GM10248 (cell line): ENCODE data around the gene NLK.
"Not testable (repeated sequence)": the region's sequence is repeated elsewhere in the genome, so short reads cannot be mapped to it uniquely, and the experiment has no call there.

Source experiments
- CTCF ChIA-PET: fragments of 300-600 bp; sonication (Branson Sonifier 250); formaldehyde crosslinking; extraction: SDS; loops from one replicate; lab custom pipeline; 2021; ENCODE audit warnings: antibody characterized with exemption; lab: Yijun Ruan, JAX
- POLR2A ChIA-PET: fragments of 350-650 bp; sonication (Branson Sonifier 250); formaldehyde crosslinking; extraction: SDS; loops from one replicate; lab custom pipeline; 2020; ENCODE audit warnings: antibody characterized with exemption; lab: Yijun Ruan, JAX
- DNase-seq: peaks from one replicate; pipeline ENCODE4 v3.0.0; 2012; ENCODE audit errors: extremely low spot score
- TF ChIP-seq, protein P1 (sequence below): IDR thresholded peaks from 2 replicates; pipeline ENCODE4 v1.5.1; 2012; ENCODE audit warnings: mild to moderate bottlenecking, low read depth; ENCODE audit errors: extremely low read depth, missing control alignments, control extremely low read depth

The NLK gene

GRCh38 chr17:28232966-28233870 lies 190.7 kb downstream of the NLK start:
- DNase-seq, POLR2A ChIA-PET: not testable (repeated sequence)
- CTCF ChIA-PET: interaction anchor here (0.7 to 9.5 kb wide), 13 partner anchors 8 to 184 kb away, joined by 3 to 66 read pairs (median 3); partner anchors contain the start of gene TNFAIP1
- TF ChIP-seq, protein P1, sequence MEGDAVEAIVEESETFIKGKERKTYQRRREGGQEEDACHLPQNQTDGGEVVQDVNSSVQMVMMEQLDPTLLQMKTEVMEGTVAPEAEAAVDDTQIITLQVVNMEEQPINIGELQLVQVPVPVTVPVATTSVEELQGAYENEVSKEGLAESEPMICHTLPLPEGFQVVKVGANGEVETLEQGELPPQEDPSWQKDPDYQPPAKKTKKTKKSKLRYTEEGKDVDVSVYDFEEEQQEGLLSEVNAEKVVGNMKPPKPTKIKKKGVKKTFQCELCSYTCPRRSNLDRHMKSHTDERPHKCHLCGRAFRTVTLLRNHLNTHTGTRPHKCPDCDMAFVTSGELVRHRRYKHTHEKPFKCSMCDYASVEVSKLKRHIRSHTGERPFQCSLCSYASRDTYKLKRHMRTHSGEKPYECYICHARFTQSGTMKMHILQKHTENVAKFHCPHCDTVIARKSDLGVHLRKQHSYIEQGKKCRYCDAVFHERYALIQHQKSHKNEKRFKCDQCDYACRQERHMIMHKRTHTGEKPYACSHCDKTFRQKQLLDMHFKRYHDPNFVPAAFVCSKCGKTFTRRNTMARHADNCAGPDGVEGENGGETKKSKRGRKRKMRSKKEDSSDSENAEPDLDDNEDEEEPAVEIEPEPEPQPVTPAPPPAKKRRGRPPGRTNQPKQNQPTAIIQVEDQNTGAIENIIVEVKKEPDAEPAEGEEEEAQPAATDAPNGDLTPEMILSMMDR: peak; percentile 39

DNA sequence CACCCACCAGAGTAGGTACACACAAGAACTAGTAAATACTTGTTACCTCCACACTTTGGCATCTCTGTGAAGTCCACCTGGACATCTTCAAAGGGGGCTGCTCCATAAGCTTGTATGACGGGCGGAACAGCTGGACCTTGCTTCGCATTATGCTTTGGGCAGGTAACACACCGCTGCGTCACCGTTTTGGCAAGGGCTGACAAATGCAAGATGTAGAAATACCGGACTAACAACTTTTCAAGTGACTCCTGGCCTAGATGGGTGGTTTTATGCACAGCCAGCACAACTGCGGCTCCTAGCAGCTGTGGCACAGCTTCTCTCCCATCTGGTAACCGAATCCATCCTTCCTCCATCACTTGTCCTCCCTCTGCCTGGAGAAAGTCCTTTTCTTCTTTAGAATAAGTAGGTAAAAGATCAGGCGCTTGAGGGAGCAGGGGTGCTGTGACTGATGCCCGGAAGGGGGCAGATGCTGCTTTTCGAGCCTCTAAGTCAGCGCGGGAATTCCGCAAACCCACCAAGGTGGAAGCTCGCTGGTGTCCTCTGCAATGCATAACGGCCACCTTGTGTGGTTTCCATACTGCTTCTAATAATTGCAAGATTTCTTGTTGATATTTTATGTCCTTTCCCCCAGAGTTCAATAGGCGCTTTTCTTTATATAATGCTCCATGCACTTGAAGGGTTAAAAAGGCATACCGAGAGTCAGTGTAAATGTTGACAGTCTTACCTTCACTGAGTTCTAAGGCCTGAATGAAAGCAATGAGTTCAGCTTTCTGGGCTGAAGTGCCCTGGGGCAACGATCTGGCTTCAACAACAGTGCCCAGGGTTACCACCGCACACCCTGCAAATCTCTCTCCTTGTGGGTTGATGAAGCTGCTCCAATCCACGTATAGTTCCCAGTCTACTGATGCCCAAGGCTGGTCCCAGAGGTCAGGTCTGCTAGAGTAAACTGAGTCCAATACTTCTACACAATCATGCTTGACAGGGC lies 191.7 kb downstream of the NLK start:
- POLR2A ChIA-PET, DNase-seq: not testable (repeated sequence)
- CTCF ChIA-PET: interaction anchor here (0.7 to 9.5 kb wide), 11 partner anchors 8 to 183 kb away, joined by 3 to 66 read pairs (median 3); no protein-coding TSS in a partner anchor

DNA sequence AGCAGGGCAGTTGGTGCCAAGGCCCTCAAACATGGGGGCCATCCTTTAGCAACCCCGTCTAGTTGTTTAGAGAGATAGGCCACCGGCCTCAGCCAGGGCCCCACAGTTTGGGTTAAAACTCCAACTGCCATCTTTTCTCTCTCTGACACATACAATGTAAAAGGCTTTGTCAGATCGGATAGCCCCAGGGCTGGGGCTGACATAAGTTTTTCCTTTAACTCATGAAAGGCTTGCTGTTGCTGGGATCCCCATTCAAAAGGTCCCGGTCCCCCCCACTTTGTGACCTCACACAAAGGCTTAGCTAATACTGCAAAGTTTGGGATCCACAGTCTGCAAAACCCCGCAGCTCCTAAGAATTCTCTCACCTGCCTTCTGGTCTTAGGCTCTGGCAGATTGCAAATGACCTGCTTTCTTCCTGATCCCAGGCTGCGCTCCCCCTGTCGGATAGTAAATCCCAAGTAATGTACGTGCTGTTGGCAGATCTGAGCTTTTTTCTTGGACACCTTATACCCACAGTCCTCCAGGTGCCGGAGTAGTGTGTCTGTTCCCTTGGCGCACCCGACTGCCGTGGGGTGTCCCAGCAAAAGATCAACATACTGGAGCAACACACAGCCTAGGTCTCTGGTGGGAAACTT lies 192.7 kb downstream of the NLK start:
- POLR2A ChIA-PET, DNase-seq: not testable (repeated sequence)
- CTCF ChIA-PET: interaction anchor here (0.6 to 9.5 kb wide), 3 partner anchors 15 to 181 kb away, joined by 3 to 66 read pairs (median 4); no protein-coding TSS in a partner anchor

GRCh38 chr17:28236033-28236653 lies 193.7 kb downstream of the NLK start:
- POLR2A ChIA-PET, DNase-seq: not testable (repeated sequence)
- CTCF ChIA-PET: interaction anchor here (0.9 to 9.5 kb wide), 3 partner anchors 14 to 180 kb away, joined by 3 to 66 read pairs (median 4); no protein-coding TSS in a partner anchor

GRCh38 chr17:28238547-28239270 lies 196.2 kb downstream of the NLK start:
- CTCF ChIA-PET: interaction anchor here (1.3 to 3.9 kb wide), 3 partner anchors 13 to 178 kb away, joined by 4 to 23 read pairs (median 5); no protein-coding TSS in a partner anchor
- DNase-seq, POLR2A ChIA-PET: not testable (repeated sequence)

- CTCF ChIA-PET: interaction anchor here (0.9 to 3.9 kb wide), 5 partner anchors 10 to 177 kb away, joined by 3 to 23 read pairs (median 5); no protein-coding TSS in a partner anchor
- POLR2A ChIA-PET: no interaction called here
- DNase-seq: no peak
- TF ChIP-seq, protein P1: no peak
Measured at GRCh38 chr17:28239271-28239624, 196.8 kb downstream of the NLK start.

- no peak for DNase-seq
- CTCF ChIA-PET: interaction anchor here (1.5 to 3.9 kb wide), 2 partner anchors 9 to 11 kb away, joined by 4 to 23 read pairs; no protein-coding TSS in a partner anchor
- TF ChIP-seq, protein P1: no peak
- POLR2A ChIA-PET: no interaction called here
Measured at GRCh38 chr17:28240688-28241340, 198.3 kb downstream of the NLK start.
